ENCODE data around the gene TALDO1. TPM values are rescaled to one million over a fixed set of nuclear protein-coding genes. Genes with fewer than 3 reads are reported as not detected.

The TALDO1 gene
- total RNA-seq, 1 donor from 2014 or later = 182 TPM

DNA sequence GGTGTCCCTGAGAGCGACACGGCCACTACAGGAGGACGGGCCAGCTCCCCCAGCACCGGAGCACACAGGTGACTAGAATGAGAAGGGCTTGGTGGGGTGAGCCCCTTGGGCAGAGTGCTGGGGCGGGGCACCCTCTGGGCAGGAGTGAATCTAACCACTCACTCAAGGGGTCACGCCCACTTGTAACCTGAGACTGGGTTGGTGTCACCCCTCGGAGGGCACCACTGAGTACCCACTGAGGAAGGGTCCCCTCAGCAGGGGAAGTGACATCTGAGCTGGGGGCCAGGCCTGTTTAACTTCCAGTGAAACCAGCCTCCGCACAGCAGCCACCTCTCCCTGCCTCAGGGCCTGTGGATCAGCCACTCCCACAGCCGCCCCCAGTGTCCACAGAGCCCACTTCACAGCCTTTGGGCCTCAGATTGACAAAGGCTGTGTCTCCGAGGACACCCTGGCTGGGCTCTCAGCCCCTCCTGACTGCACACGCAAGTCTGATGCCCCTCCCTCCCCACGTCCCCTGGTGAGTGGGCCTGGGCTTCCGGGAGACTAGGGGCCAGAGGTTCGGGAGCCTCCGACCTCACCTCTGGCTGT is 24.4 kb downstream of the TALDO1 start:
- H3K27me3 Mint-ChIP-seq (ENCODE audit: unreplicated experiment) = peaks cover 4% of the 10 kb centered on the region
- no peak for DNase-seq
- H3K4me1 Mint-ChIP-seq (ENCODE audit: low read depth, unreplicated experiment) = peaks cover 11% of the 10 kb centered on the region
- peaks cover 7% of the 10 kb centered on the region for H3K9me3 Mint-ChIP-seq (ENCODE audit: unreplicated experiment)
- H3K27ac Mint-ChIP-seq (ENCODE audit: unreplicated experiment) = no peak overlapping the region
- TF ChIP-seq, protein P1, sequence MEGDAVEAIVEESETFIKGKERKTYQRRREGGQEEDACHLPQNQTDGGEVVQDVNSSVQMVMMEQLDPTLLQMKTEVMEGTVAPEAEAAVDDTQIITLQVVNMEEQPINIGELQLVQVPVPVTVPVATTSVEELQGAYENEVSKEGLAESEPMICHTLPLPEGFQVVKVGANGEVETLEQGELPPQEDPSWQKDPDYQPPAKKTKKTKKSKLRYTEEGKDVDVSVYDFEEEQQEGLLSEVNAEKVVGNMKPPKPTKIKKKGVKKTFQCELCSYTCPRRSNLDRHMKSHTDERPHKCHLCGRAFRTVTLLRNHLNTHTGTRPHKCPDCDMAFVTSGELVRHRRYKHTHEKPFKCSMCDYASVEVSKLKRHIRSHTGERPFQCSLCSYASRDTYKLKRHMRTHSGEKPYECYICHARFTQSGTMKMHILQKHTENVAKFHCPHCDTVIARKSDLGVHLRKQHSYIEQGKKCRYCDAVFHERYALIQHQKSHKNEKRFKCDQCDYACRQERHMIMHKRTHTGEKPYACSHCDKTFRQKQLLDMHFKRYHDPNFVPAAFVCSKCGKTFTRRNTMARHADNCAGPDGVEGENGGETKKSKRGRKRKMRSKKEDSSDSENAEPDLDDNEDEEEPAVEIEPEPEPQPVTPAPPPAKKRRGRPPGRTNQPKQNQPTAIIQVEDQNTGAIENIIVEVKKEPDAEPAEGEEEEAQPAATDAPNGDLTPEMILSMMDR (IDR thresholded peaks at IDR 0.05; ENCODE audit: partially characterized antibody, unreplicated experiment) = no peak
- no peak overlapping the region for H3K4me3 Mint-ChIP-seq (ENCODE audit: unreplicated experiment)
- no peaks in the 10 kb centered on the region for H3K36me3 Mint-ChIP-seq (ENCODE audit: unreplicated experiment)

DNA sequence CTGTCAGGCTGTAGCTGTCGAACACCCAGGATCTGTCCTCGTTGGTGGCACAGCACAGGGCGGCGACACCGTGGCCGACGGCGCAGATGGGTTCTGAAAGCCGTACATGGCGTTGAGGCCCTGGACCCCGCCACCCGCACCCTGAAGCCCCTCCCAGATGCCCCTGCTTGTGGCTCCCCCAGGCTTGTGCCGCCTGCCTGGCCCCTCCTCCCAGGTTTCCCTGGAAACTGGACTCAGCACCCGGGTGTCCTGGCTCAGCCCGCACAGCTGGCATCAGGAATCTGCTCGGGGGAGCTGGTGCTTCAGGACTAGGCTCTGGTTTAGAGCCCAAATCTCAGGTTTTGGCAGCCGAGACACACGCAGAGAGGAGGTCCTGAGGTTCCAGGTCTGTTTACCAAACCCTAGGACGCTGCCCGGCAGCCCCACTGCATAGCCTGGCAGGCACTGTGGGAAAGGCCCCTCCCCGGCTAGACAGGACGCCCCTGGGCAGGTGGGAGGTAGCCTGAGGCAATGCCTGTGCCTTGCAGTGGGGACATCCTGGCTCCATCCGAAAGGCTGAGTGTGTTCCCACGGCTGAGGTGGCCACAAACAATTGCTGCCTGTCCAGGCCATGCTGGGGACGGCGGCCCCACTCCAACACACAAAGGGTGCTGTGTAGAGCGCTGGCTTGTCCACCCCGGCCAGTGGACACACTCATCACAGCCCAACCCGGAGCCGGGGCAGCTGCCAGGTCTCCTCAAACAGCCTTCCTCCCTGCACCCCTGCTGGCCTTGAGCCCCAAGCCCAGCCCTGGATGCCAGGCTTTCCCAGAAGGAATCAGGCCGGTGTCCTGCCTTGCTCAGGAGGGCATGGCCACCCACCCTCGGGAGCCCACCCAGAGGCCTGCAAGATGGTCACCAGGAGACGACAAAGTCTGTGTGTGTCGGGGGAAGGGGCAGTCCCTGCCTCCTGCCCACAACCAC is 25.4 kb downstream of the TALDO1 start:
- H3K36me3 Mint-ChIP-seq (ENCODE audit: unreplicated experiment) = no peaks in the 10 kb centered on the region
- peaks cover 7% of the 10 kb centered on the region for H3K9me3 Mint-ChIP-seq (ENCODE audit: unreplicated experiment)
- H3K4me3 Mint-ChIP-seq (ENCODE audit: unreplicated experiment) = no peak overlapping the region
- peaks cover 4% of the 10 kb centered on the region for H3K27me3 Mint-ChIP-seq (ENCODE audit: unreplicated experiment)
- TF ChIP-seq, protein P1 (IDR thresholded peaks at IDR 0.05; ENCODE audit: partially characterized antibody, unreplicated experiment) = no peak
- no peak for DNase-seq
- H3K4me1 Mint-ChIP-seq (ENCODE audit: low read depth, unreplicated experiment) = peaks cover 11% of the 10 kb centered on the region
- H3K27ac Mint-ChIP-seq (ENCODE audit: unreplicated experiment) = no peak overlapping the region

DNA sequence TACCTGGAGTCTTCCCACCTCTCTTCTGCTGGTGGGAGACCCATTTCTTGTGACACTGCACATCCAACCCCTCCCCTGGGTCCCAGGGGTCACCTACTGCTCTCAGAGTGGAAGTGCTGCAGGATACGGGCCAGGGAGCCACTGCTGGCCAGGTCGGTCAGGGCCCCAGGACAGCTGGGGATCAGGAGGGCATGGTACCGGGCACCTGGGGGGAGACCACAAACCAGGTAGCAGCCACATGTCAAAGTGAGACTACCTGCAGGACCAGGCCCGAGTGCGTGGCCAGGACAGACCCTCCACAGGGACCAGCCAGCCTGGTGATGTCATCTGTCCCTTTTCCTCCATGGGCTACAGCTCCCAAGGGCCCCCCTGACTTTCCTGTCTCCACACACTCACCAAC is 26.2 kb downstream of the TALDO1 start:
- peaks cover 11% of the 10 kb centered on the region for H3K4me1 Mint-ChIP-seq (ENCODE audit: low read depth, unreplicated experiment)
- no peak for DNase-seq
- H3K36me3 Mint-ChIP-seq (ENCODE audit: unreplicated experiment) = no peaks in the 10 kb centered on the region
- H3K27me3 Mint-ChIP-seq (ENCODE audit: unreplicated experiment) = peaks cover 4% of the 10 kb centered on the region
- no peak overlapping the region for H3K27ac Mint-ChIP-seq (ENCODE audit: unreplicated experiment)
- no peak overlapping the region for H3K4me3 Mint-ChIP-seq (ENCODE audit: unreplicated experiment)
- TF ChIP-seq, protein P1 (IDR thresholded peaks at IDR 0.05; ENCODE audit: partially characterized antibody, unreplicated experiment) = no peak
- peaks cover 7% of the 10 kb centered on the region for H3K9me3 Mint-ChIP-seq (ENCODE audit: unreplicated experiment)

DNA sequence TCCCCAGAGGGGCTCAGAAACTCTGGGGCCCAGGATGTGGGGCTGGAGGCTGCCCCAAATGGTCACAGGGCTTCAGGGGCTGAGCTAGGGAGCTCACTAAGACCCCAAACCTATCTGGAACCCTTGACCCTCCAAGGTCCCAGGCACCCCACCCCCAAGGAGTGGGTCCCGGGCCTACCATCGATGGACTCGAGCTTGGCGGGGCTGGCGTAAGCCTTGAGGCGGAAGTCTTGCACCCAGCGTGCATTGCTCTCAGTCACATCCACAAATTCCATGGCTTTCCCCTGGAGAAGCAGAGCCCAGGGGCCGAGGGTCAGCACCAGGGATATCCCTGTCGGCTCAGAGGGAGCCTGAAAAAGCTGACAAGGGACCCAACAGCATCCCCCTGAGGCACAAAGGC is 26.6 kb downstream of the TALDO1 start:
- H3K4me1 Mint-ChIP-seq (ENCODE audit: low read depth, unreplicated experiment) = peaks cover 11% of the 10 kb centered on the region
- peaks cover 4% of the 10 kb centered on the region for H3K27me3 Mint-ChIP-seq (ENCODE audit: unreplicated experiment)
- no peak overlapping the region for H3K4me3 Mint-ChIP-seq (ENCODE audit: unreplicated experiment)
- no peaks in the 10 kb centered on the region for H3K36me3 Mint-ChIP-seq (ENCODE audit: unreplicated experiment)
- peaks cover 8% of the 10 kb centered on the region for H3K9me3 Mint-ChIP-seq (ENCODE audit: unreplicated experiment)
- TF ChIP-seq, protein P1 (IDR thresholded peaks at IDR 0.05; ENCODE audit: partially characterized antibody, unreplicated experiment) = no peak
- DNase-seq = peak; percentile 8
- no peak overlapping the region for H3K27ac Mint-ChIP-seq (ENCODE audit: unreplicated experiment)

All from glutamatergic neuron (in vitro differentiated cells).